Psoas muscle (tissue), 8 donors: Measurements from ENCODE around the gene UCKL1. TPM values are rescaled to one million over a fixed set of nuclear protein-coding genes. Genes with fewer than 3 reads are reported as not detected.
A peak's percentile ranks its signal among the peaks of the same experiment; 100 is the strongest.

Experiments
- ATAC-seq, 4 donors: fragments of 200-7000 bp; cut with Tn5 transposase; one replicate each; pipeline ENCODE4 v1.9.1; 2020; ENCODE audit warnings: moderate library complexity in 3 of 4, mild to moderate bottlenecking in 2 of 4
- DNase-seq, 2 donors: peaks; one replicate each; pipeline ENCODE4 v3.0.0-alpha.2; 2020
- H3K27ac ChIP-seq: fragments of 200-600 bp; one replicate; pipeline ENCODE4 v1.8.0; 2022
- H3K27me3 ChIP-seq, 3 donors: fragments of 200-600 bp in 1 of 3; one replicate each; pipeline versions ENCODE4 v1.6.1 to v1.8.0; 2013 to 2022; ENCODE audit warnings: low read length in 2 of 3, mild to moderate bottlenecking in 2 of 3, moderate library complexity in 1 of 3; ENCODE audit not compliant: insufficient read depth in 3 of 3
- H3K36me3 ChIP-seq, 2 donors: fragments of 200-600 bp in 1 of 2; one replicate each; pipeline versions ENCODE4 v1.6.1 to v1.8.0; 2013 to 2022; ENCODE audit warnings: low read depth in 1 of 2, mild to moderate bottlenecking in 1 of 2, moderate library complexity in 1 of 2; ENCODE audit not compliant: insufficient read depth in 1 of 2
- H3K4me1 ChIP-seq: fragments of 200-600 bp; one replicate; pipeline ENCODE4 v1.8.0; 2022
- H3K4me3 ChIP-seq: fragments of 200-600 bp; one replicate; pipeline ENCODE4 v1.8.0; 2022; ENCODE audit warnings: mild to moderate bottlenecking
- H3K9me3 ChIP-seq: fragments of 200-600 bp; one replicate; pipeline ENCODE4 v1.8.0; 2022
- WGBS, 3 donors: extraction: QIAGEN DNeasy Blood & Tissue Kit; methylation state at CpG; one replicate each; pipeline versions ENCODE4 v1.1.6 to v1.1.7; 2013; 5-methylcytosine and 5-hydroxymethylcytosine counted together
- intact Hi-C, 2 donors: fragments of 100-400 bp; cut with DNase I; formaldehyde crosslinking; loops; one replicate each; pipeline versions ENCODE4 v1.11.0 to v1.14.2; 2022
- polyA plus RNA-seq, 3 donors: library from polyadenylated mRNA; stranded (reverse); fragments of 200-250 nt; gene quantifications; one replicate each; pipeline ENCODE4 v1.2.3, GENCODE V29; 2013
- total RNA-seq, 4 donors: library from RNA; stranded (reverse); fragmentation: NEBNext Ultra II Directional in 2 of 4; extraction: Animal tissue kit (Norgen Biotek cat#: 25700) in 2 of 4; gene quantifications; one replicate each; pipeline versions ENCODE4 v1.2.1 to v1.2.4, GENCODE V29; 2021 to 2023
- TF ChIP-seq, protein P1 (sequence below): fragments of 200-600 bp; IDR thresholded peaks from one replicate; pipeline ENCODE4 v1.8.0; 2022; ENCODE audit warnings: antibody characterized with exemption
- donor health status: healthy with polysubstance abuse.
- donor health status: DM: no; HTN: no; CAD: no; lungs with moderate emphysema.
- donor health status: Bipolar disorder and iron deficiency.
- donor health status: healthy.
- donor health status: DM: yes; HTN: yes; CAD: no.
- donor health status: DM: no; HTN: no; CAD: no.
- donor health status: DM: no; HTN: no; CAD: no.
- donor health status: DM: yes; HTN: yes; CAD: no.

Gene UCKL1
- total and polyA plus RNA-seq, 7 donors, result 22.9 to 42.4 (median 36.9) TPM

DNA sequence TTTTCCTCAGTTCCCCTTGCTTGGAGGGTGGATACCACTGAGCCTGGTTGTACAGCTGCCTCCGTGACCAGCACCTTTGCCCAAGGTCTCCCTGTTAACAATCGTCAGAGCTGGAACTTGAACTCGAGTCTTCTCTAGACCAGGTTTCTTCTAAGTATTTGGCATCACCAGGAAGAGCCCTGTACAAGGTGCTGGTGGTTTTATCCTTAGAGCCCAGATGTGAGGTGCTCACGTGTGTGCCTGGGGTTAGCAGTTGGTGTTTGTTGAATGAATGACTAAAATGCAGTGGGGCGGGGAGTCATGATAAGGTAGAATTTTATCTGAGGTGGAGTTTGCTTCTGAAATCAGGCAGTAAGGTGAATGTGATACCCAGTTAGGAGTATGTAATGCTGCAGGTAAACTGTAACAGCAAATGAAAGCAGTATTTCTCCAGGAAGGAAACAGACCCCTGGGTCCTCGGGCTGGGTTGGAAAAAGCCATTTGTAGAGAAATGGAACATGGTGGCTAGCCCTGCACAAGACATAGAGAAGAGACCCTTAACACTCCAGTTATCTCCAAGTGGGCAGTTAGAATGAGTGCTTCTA is 58.1 kb downstream of the UCKL1 start:
- no peaks in the 10 kb centered on the region for H3K27me3 ChIP-seq
- intact Hi-C loops, result loop anchor here in 1 of 2 donors (5.0 kb wide), 1 partner anchor 69 kb away; the partner anchor contains the start of gene ZNF512B
- 87 to 88% (median 87%) methylated on average over 6 of the region's 6 CpGs for WGBS, 3 donors
- ATAC-seq, result no peak
- peaks cover 33% of the 10 kb centered on the region for H3K4me1 ChIP-seq
- H3K36me3 ChIP-seq, result peaks cover 0 to 4% of the 10 kb centered on the region in 2 donors
- H3K4me3 ChIP-seq, result no peak overlapping the region
- TF ChIP-seq, protein P1, sequence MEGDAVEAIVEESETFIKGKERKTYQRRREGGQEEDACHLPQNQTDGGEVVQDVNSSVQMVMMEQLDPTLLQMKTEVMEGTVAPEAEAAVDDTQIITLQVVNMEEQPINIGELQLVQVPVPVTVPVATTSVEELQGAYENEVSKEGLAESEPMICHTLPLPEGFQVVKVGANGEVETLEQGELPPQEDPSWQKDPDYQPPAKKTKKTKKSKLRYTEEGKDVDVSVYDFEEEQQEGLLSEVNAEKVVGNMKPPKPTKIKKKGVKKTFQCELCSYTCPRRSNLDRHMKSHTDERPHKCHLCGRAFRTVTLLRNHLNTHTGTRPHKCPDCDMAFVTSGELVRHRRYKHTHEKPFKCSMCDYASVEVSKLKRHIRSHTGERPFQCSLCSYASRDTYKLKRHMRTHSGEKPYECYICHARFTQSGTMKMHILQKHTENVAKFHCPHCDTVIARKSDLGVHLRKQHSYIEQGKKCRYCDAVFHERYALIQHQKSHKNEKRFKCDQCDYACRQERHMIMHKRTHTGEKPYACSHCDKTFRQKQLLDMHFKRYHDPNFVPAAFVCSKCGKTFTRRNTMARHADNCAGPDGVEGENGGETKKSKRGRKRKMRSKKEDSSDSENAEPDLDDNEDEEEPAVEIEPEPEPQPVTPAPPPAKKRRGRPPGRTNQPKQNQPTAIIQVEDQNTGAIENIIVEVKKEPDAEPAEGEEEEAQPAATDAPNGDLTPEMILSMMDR, result no peak
- DNase-seq, result no peak
- H3K27ac ChIP-seq, result no peak overlapping the region
- no peaks in the 10 kb centered on the region for H3K9me3 ChIP-seq

DNA sequence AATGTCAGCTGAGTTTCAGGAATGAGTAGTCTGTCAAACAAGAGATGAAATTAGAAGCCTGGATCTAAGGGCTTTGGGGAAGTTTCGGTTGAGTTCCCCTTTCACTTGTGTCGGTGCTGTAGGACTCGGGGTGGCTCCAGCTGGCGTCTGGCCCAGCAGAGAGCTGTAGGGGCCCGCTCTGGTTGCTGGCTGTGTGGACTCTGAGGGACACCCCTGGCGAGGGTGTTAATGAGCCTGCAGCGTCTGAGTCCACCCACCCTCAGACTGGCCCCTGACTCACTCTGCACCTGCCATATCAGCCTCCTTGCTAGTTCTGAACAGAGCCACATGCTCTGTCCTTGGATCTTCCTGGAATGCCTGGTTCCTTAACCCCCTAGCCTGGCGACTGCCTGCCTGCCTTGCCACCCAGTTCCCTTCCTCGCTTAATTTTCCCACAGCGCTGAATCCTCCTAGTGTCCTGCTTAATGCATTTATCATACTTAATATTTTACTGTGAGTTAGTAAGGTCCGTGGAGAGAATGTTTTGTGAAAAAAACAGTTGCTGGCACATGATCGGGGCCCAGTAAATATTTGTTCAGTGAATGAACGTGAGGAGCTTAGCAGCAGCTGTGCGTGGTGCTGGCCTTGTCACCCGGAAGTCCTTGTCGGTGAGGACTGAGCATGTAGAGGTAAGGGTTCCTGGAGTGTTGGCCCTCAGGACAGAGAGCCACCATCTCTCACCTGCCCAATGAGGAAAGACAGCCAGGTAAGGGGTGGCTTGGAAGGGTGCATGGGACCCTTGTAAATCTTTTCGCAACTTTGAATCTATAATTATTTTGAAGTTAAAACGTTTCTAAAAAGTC is 59.7 kb downstream of the UCKL1 start:
- Histone ChIP-seq H3K4me3 (peak overlapping the region; percentile 70), H3K4me1 (peaks cover 33% of the 10 kb centered on the region), H3K36me3 (peaks cover 0 to 8% of the 10 kb centered on the region in 2 donors), H3K27me3 (no peaks in the 10 kb centered on the region), H3K9me3 (no peaks in the 10 kb centered on the region), H3K27ac (peak overlapping the region; percentile 79)
- DNase-seq, result peak; percentile 57 to 77
- TF ChIP-seq, protein P1, result no peak
- intact Hi-C loops, result loop anchor here in 1 of 2 donors (1.0 to 5.0 kb wide), 2 partner anchors 33 to 71 kb away; partner anchors contain the start of gene ZNF512B
- 9 to 13% (median 10%) methylated on average over 18 of the region's 18 CpGs for WGBS, 3 donors
- peak; percentile 57 to 68 (median 60) for ATAC-seq

DNA sequence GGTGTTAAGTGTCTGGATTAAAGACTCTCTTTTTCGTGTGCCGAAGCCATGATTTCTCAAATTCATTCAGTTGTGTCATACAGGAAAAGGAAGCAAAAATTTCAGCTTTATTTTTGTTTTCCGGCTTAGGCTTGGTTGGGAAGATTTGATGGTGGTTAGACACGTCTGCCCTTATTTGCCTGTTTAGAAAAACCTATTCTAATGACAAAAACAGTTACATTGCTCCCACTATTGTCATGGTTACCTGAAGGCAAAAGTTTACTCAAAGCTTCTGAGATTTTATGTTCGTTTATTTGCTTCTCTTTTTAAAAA is 60.3 kb downstream of the UCKL1 start:
- Histone ChIP-seq H3K27ac (peak overlapping the region; percentile 79), H3K9me3 (no peaks in the 10 kb centered on the region), H3K36me3 (peaks cover 0 to 14% of the 10 kb centered on the region in 2 donors), H3K4me3 (peak overlapping the region; percentile 70), H3K27me3 (no peaks in the 10 kb centered on the region), H3K4me1 (peaks cover 30% of the 10 kb centered on the region)
- no peak for ATAC-seq
- 2 to 5% (median 3%) methylated on average over 5 of the region's 5 CpGs for WGBS, 3 donors
- intact Hi-C loops, result loop anchor here in 1 of 2 donors (1.0 to 5.0 kb wide), 2 partner anchors 33 to 71 kb away; partner anchors contain the start of gene ZNF512B
- TF ChIP-seq, protein P1, result no peak
- no peak for DNase-seq

DNA sequence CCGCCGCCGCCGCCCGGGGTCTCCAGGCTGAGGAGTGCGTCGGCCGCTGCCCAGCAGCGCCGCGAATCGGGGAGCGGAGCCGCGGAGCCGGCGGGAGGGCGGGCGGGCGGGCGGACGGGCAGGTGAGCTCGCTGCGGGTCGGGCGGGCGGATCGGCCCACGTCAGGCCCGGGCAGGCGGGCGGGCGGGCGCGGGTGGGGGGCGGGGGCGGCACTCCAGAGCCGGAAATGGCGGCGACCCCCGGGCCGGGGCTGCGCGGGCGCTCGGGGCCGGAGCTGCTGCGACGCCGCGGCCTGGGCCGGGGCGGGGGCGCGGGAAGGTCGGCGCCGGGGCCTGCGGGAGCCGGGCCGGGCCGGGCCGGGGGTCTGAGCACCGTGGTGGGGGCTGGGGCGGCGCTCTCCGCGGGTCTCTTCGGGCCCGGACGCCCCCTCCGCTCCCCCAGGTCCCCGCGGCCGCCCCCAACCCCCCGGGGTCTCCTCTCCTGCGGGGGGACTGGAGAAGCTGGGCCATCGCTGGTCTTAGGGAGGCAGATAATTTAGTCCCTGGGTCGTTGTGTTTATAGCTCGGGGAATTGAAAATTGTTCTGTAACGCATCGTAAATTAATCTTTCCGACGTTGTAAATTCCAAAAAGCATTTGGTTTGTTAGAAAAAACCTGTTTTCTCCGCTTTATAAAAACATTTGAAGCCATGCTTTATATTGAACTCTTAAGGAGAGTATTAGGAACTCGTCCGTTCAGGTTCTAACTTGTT is 60.8 kb downstream of the UCKL1 start:
- peaks cover 28% of the 10 kb centered on the region for H3K4me1 ChIP-seq
- peak overlapping the region; percentile 79 for H3K27ac ChIP-seq
- no peak for ATAC-seq
- H3K4me3 ChIP-seq, result peak overlapping the region; percentile 70
- TF ChIP-seq, protein P1, result no peak
- no peaks in the 10 kb centered on the region for H3K9me3 ChIP-seq
- DNase-seq, result no peak
- 0 to 1% (median 1%) methylated on average over 24 to 87 of the region's 87 CpGs for WGBS, 3 donors
- intact Hi-C loops, result loop anchor here in 1 of 2 donors (5.0 kb wide), 1 partner anchor 72 kb away; the partner anchor contains the start of gene ZNF512B
- peaks cover 0 to 19% of the 10 kb centered on the region in 2 donors for H3K36me3 ChIP-seq
- H3K27me3 ChIP-seq, result no peaks in the 10 kb centered on the region
